Epithelial cell of alveolus of lung (primary cell): ENCODE data around the gene SARNP. TPM values are rescaled to one million over a fixed set of nuclear protein-coding genes. Genes with fewer than 3 reads are reported as not detected.

Source experiments
- total RNA-seq: library from RNA; depleted of rRNA; stranded (reverse); fragments of >200 nt; gene quantifications from 2 replicates; pipeline ENCODE4 v1.2.1, GENCODE V29; 2015

SARNP gene
- total RNA-seq = 92.9 and 119 TPM in 2 replicates

DNA sequence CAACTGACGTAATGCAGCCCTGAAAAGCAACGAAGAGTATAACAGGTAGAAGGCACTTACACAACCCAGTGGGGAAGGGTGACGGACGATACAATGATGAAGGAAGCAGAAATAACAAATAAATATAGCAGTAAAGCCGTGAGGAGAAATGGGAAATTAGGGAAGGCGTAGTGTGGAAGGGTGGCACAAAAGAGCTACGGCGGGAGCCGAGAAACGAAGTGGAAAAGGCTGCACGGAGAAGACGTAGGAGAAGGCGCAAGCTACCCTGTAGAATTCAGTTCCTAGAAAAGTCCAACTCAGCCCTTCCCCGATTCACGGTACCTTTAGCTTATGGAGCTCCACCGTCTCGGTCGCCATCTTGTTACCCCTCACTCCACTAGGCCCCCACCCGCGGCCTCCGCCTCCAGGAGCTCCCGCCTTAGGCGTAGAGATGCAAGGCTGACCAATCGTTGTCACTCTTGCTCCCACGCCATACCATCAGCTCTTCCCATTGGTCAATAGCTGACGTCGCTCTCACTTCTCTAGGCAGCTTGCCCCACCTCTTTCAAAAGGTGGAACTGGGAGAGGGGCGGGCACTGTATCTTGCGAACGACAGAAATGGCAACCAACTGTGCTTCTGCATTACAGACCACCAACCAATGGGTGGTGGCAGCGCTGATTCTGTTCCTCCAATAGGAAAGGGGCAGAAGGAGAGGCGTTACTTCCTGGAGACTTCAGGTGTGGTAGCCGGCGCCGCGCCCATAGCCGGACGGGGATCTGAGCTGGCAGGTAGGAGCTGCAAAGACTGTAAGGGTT, at the start of gene SARNP, which contains the start of gene ORMDL2:
SARNP (minus strand) TSS at position 380 of the 795 bp plus-strand sequence; CDS start at position 357, 23 bp downstream.
ORMDL2 (plus strand) TSS at position 697 of the 795 bp plus-strand sequence. CDS start 959 bp downstream, outside the sequence.

GRCh38 chr12:55842681-55843429, 25.3 kb upstream of the SARNP start, which contains the start of gene MMP19:
MMP19 (minus strand) TSS chr12:55842936; CDS start chr12:55842830, 106 bp downstream.

GRCh38 chr12:55742719-55743405, 74.7 kb downstream of the SARNP start, which contains the start of gene GDF11:
GDF11 (plus strand) TSS chr12:55743122; CDS start chr12:55743317, 195 bp downstream.

DNA sequence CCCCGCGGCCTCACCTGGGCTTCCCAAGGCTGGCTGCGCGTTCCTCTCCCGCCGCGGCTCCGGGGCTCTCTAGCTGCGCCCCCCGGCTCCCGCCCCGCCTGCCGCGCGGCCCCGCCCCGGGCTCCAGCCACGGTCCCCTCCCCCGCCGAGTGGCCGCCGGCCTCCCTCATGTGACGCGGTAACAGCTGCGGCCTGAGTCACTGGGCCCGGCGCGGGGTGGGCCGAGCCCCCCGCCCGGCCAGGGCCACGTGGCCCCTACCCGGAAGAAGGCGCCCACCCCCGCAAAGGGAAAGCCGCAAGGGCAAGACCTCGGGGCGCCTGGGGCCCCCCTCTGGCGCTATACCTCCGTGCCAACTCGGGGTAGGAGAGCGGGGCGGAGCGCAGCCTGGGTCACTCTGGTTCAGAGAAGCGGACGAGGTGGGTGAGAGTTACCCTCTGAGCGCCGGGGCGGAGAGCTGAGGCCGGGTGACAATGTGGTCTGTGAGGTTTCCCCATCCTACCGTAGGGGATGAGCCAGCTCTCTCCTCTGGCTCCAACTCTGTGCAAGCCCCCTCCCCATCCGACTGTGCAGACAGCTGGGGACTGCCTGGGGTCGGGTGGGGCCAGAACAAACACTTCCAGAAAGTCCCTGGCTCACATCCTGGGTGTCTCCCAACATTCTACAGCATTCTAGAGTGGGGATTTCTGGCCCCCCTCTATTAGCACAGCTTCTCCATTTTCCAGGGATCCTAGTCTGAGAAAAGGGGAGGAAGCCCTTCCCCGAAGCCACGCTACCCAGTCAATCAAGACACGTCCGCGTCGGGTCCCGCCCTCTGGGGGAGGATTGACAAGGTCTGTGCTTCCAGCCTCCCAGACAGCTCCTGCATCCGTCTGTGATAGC, 88.3 kb downstream of the SARNP start, which contains the start of gene CD63:
CD63 (minus strand) TSS at position 71 of the 880 bp plus-strand sequence. CDS start 668 bp downstream, outside the sequence.

DNA sequence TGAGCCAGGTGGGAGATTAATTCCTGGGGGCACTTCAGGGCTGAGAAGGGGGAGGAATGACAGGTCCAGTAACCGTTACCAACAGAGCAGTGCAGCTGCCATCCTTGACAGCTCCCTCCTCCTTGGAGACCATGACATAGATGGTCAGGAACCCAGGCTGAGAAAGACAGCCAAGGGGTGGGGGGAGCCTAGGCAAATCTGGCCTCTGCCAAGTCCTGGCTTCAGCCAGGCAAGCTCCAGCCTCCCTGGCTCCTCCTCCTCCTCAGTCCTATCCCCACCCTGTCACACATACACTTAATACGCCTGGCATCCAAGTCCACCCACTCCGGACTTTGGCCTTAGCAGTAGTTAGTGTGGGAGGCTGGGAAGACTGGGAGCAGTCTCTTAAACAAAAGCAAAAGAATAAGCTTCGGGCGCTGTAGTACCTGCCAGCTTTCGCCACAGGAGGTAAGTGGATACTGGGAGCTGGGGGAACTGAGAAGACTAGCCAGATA, 97.4 kb downstream of the SARNP start, which contains the start of gene RDH5:
RDH5 (plus strand) TSS at position 323 of the 494 bp plus-strand sequence. CDS start 792 bp downstream, outside the sequence.

GRCh38 chr12:55715833-55716581, 101.5 kb downstream of the SARNP start, which contains the start of gene BLOC1S1:
BLOC1S1 (plus strand) TSS chr12:55716046; CDS start chr12:55716052, 6 bp downstream.

DNA sequence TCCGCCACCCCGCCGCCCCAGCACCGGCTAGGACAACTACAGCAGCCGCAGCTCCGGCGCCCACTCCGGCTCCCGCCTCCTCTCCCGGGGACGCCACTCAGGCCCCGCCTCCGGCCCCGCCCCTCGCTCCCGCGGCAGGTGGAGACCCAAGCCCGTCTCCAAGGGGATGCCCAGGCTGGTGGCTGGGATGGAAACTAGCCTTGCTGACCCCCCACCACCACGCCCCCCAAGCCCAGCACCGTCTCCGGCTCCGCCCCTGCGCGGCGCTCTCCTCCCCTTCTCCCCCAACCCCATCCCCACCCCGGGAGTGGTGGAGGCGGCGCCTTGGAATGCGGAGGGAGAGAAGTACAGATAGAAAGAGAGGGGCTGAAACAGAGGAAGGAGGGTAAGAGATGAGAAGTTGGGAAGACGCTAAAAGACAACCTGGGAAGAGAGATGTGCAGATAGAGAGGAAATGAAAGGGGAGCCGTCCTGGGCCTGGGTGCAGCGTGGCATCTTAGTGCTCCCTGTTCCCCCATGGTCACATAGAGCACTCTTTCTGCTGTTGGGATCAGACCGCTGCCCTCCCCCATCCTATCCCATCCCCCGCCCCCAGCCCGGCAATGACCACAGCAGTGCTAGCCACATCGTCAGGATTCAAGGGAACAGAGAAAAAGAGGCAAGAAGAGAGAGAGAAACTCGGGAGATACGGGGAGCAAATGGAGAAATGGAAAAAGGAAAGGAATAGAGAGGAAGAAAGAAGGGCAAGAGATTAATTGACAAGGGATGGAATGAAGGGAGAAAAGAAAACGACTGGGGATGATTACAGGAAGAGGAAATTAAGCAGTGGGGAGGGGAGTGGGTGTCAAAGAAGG, 109.5 kb downstream of the SARNP start, which contains the start of gene ITGA7:
ITGA7 (minus strand) TSS at position 64 of the 854 bp plus-strand sequence. CDS start 222 bp downstream, outside the sequence.

Other genes with a start within 250 kb of the SARNP start
- not detected in 2 replicates for gene OR2AP1, start 245.3 kb downstream of the SARNP start, total RNA-seq
- gene OR10P1, start 180.8 kb downstream of the SARNP start, total RNA-seq = not detected in 2 replicates
- 1.0 and 5.3 TPM in 2 replicates for gene ITGA7, start 109.8 kb downstream of the SARNP start, total RNA-seq
- 139 and 141 TPM in 2 replicates for gene BLOC1S1, start 101.7 kb downstream of the SARNP start, total RNA-seq
- gene RDH5, start 97.3 kb downstream of the SARNP start, total RNA-seq = 2.2 TPM in 1 of 2 replicates, not detected in the other
- 790 and 1,053 TPM in 2 replicates for gene CD63, start 88.7 kb downstream of the SARNP start, total RNA-seq
- gene GDF11, start 74.6 kb downstream of the SARNP start, total RNA-seq = 6.5 and 9.7 TPM in 2 replicates
- 14.6 and 25.6 TPM in 2 replicates for gene ORMDL2, start 317 bp upstream of the SARNP start, total RNA-seq
- 37.1 and 48.1 TPM in 2 replicates for gene DNAJC14, start 11.9 kb upstream of the SARNP start, total RNA-seq
- 21.9 and 38.4 TPM in 2 replicates for gene MMP19, start 25.2 kb upstream of the SARNP start, total RNA-seq
- gene PYM1, start 110.2 kb upstream of the SARNP start, total RNA-seq = 30.9 and 31.5 TPM in 2 replicates
- gene DGKA, start 113.4 kb upstream of the SARNP start, total RNA-seq = 14.8 and 31.3 TPM in 2 replicates
- gene PMEL, start 148.3 kb upstream of the SARNP start, total RNA-seq = 1.7 and 18.7 TPM in 2 replicates
- 24.5 and 46.2 TPM in 2 replicates for gene CDK2, start 149.1 kb upstream of the SARNP start, total RNA-seq
- gene RAB5B, start 156.4 kb upstream of the SARNP start, total RNA-seq = 56.6 and 74.1 TPM in 2 replicates
- gene SUOX, start 179.6 kb upstream of the SARNP start, total RNA-seq = 11.4 and 31.9 TPM in 2 replicates
- gene IKZF4, start 203.3 kb upstream of the SARNP start, total RNA-seq = 2.6 and 8.1 TPM in 2 replicates
- 1,233 and 1,614 TPM in 2 replicates for gene RPS26, start 224.2 kb upstream of the SARNP start, total RNA-seq